GM23248 (cell line): ENCODE measurements around the gene GPX5.

ENCODE experiments used
- EZH2 ChIP-seq: fragments of 200-600 bp; sonication (generic); IDR thresholded peaks from 2 replicates; pipeline ENCODE4 v1.6.1; 2018; ENCODE audit warnings: antibody characterized with exemption, mild to moderate bottlenecking; ENCODE audit not compliant: insufficient read depth, poor library complexity, severe bottlenecking
- EZH2phosphoT487 ChIP-seq: fragments of 200-600 bp; sonication (generic); IDR thresholded peaks from 2 replicates; pipeline ENCODE4 v1.6.1; 2018; ENCODE audit warnings: antibody characterized with exemption, moderate library complexity, mild to moderate bottlenecking, low read depth; ENCODE audit not compliant: insufficient read depth

- TF ChIP-seq EZH2 (no peak), EZH2phosphoT487 (no peak)
These were observed 37.9 kb downstream of the GPX5 start for GRCh38 chr6:28563430-28564095.
